GM12872 (cell line): ENCODE measurements around the gene TGFBI.

ENCODE experiments used
- TF ChIP-seq, protein P1 (sequence below): IDR thresholded peaks from 3 replicates; pipeline ENCODE4 v1.5.1; 2011; ENCODE audit warnings: low read depth, mild to moderate bottlenecking, low read length, moderate library complexity; ENCODE audit not compliant: insufficient read depth

Gene TGFBI

GRCh38 chr5:135996611-135997010, 32.2 kb upstream of the TGFBI start:
- TF ChIP-seq, protein P1, sequence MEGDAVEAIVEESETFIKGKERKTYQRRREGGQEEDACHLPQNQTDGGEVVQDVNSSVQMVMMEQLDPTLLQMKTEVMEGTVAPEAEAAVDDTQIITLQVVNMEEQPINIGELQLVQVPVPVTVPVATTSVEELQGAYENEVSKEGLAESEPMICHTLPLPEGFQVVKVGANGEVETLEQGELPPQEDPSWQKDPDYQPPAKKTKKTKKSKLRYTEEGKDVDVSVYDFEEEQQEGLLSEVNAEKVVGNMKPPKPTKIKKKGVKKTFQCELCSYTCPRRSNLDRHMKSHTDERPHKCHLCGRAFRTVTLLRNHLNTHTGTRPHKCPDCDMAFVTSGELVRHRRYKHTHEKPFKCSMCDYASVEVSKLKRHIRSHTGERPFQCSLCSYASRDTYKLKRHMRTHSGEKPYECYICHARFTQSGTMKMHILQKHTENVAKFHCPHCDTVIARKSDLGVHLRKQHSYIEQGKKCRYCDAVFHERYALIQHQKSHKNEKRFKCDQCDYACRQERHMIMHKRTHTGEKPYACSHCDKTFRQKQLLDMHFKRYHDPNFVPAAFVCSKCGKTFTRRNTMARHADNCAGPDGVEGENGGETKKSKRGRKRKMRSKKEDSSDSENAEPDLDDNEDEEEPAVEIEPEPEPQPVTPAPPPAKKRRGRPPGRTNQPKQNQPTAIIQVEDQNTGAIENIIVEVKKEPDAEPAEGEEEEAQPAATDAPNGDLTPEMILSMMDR = no peak

DNA sequence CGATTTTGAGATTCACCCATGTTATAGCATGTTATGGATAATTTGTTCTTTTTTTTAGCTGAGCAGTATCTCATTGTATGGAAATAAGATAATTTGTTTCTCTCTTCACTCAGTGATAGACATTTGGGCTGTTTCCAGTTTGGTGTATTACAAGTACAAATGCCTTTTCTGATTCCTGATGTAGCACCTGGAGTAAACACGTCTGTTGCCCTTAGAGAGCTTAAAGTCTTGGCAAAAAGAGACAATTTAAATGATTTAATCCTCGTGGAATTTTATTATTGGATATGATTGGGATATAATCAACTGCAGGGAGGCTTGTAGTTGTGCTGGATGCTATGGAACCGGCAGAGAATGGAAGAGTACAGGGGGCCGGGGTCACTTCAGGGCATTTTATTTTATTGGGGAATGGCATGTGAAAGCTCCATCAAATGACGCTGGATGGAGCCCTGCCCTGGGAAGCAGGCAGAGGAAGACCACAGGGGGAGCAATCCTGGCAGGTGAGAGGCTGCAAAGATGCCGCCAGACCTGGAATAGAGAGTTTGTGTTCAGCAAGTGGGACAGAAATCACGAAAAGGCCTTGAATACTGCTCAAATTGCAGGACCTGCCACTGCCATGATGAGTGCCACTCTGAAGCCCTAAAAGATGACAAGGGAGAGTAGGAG, 31.0 kb upstream of the TGFBI start:
- TF ChIP-seq, protein P1 = no peak

GRCh38 chr5:135998889-135999288, 29.9 kb upstream of the TGFBI start:
- TF ChIP-seq, protein P1 = no peak

DNA sequence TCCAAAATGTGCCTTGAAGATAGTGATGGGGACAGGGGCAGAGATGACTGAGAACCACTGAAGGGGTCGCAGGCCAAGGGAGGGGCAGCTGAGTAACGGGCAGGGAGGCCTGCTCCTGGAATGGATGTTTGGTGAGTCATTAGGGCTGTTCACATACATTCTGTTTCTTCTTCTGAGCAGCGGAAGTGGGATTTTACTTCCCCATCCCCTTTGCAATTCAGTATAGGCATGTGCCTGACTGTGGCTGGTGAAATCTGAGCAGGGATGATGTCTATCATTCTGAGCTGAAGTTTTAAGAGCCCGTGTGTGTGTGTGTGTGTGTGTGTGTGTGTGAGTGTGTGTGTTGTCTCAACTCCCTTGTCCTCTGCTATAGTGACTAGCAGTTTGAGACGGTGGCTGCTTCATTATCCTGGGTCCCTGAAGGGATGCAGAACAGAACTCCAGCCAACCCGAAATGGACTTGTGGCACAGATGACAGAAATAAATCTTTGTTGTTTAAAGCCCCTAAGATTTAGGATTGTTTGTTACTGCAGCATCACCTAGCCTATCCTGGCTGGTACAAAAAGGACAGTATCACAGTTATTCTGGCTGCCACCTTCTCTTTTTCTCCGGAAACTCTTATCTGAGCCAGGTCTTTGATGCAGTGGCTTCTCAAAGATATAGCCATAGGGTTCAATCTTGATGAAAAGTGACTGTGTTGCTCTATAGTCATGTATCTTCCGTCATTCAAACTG, 29.2 kb upstream of the TGFBI start:
- TF ChIP-seq, protein P1 = no peak

DNA sequence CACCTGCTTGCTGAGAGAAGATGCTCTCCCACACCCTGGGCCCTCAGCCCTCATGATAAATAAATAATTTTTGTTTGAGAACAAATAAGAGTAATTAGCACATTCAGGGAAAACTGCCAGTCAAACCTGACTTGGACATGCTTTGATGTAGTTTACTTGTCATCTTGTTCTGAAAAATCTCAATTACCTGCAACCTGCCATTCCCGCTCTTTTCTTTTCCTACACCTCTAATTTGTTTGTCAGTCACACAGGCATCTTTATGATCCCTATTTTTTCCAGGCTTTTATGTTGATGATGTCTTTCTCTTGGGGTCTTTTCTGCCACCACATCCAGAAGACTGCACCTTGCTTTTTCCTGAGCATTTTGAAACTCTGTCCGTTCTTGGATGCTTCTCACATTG, 28.6 kb upstream of the TGFBI start:
- TF ChIP-seq, protein P1 = no peak

- TF ChIP-seq, protein P1 = no peak
These were observed 27.9 kb upstream of the TGFBI start for GRCh38 chr5:136000932-136001331.

GRCh38 chr5:136001466-136001981, 27.3 kb upstream of the TGFBI start:
- TF ChIP-seq, protein P1 = no peak
